ENCODE data around the gene PPP1R16B.

The PPP1R16B gene

DNA sequence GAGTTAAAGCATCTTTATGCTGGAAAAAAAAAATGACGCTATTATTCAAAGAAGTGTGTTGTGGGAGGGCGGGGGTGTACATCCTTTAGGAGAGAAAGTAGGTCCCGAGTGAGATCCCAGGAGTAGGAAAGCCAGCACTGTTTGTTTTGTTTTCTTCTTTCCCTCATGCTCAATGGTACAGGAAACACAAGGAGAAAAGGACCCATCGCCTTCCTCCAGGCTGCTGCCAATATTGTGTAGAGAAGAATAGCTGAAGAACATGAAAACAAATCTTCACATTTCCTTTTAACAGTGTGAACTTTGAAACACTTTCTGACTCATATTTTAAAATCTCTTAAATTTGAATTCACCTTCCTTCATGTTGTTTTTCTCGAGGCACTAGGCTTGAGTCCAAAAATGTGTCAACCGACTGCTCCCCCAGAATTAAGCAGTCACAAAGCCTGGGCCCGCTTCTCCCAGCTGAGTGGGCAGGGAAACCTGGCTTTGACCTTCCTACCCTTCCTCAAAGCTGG is 22.3 kb downstream of the PPP1R16B start:
- DNase-seq (ENCODE audit: low read depth): no peak

DNA sequence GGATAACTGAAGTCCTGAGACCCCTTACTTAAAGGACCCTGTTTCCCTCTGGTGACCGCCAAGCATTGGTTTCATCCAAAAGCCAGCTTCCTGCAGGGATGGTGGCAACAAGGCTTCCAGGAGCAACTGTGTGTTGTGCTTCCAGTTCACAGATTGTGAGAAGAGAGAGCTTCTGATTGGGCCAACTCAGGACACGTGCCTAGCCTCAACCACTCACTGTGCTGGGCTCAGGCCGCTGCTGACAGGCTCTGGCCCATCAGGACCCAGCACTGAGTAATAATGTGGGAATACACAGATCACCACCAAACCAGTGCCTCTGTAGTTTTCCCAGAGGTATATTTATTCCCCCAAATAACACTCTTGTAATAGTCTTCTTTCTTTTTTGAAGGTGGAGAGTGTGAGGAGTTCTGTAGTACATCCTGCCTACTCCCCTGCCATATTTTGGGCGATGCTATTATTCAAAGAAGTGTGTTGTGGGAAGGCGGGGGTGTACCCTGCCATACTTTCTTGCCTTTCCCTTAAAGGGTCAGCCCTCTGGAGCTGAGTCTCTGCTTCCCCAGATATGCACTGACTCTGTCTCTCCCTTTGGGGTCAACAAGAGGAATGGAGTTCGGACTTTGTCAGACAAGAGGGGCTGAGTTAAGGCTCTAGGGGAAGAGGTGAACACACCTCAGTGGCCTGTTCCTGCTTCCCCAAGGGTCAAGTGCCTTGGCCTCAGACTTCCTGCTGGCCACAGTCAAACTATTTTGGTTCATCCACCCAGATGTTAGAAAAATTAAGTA is 23.2 kb downstream of the PPP1R16B start:
- DNase-seq (ENCODE audit: low read depth): no peak

DNA sequence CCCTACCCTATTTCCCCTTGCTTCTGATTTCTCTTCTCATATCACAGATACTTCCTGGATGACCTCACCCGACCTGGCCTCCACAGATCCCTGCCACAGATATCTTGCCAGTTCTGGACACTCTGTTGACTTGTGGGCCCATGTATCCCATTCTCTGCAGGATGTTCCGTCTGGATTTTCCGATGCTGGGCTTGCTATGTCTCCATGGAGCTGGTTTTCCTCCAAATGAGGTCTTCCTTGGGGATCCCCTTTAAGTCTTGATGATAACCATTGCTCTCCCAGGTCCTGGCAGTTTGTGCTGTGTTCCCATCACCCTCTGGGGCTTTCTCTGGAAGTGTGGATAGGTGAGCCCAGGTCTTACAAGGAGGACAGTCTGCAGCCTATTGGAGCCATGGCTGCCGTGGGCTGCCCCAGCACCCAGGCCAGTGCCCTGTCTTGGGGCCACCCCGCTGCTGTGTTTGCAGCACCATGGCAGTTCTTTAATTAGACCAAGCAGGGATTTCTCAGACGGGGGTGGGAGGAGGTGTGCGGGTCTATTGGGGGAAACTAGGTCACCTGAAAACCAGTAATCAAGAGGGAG is 23.9 kb downstream of the PPP1R16B start:
- DNase-seq (ENCODE audit: low read depth): no peak

DNA sequence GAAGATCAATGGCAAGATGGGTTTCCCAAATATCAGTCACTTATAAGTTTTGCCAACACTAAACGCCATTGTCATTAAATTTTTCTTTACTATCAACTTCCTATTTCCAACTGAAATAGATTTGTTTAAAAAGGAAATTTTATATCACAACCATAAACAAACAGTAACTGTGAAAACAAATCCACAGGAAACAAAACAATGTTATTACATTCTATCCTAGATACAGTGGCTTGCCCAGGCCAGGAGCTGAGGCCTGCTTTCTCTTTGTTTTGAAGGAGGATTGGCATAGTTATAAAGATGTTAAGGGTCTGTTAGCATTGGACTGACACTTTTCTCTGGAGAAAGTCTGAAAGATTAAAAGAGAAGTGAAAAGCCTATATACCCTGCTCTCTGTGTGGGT is 24.9 kb downstream of the PPP1R16B start:
- no peak for DNase-seq (ENCODE audit: low read depth)

DNA sequence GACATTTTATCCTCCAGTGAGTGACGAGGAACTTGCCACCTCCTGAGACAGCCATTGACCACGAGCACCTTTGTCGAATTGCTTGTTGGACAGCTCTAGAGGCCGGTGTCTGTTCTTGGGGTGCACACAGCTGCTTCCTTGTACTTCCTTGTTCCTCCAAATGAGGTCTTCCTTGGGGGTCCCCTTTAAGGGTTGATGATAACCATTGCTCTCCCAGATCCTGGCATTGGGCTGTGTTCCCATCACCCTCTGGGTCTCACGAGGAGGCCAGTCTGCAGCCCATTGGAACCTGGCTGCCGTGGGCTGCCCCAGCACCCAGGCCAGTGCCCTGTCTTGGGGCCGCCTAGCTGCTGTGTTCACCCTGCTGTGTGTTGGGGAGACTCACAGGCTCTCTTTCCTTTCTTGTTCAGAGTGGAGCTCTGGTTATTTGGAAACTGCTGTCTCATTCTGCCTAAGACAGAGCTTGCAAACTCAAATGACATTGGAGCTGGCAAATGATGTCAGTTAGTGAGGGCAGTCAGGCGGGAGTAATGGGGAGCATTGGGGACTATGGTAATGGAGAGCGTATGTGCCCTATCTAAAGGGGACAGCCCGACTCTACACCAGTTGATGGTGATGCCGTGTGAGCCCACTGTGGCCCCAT is 25.7 kb downstream of the PPP1R16B start:
- no peak for DNase-seq (ENCODE audit: low read depth)

- no peak for DNase-seq (ENCODE audit: low read depth)
These were observed 26.6 kb downstream of the PPP1R16B start for GRCh38 chr20:38831995-38832620.

DNA sequence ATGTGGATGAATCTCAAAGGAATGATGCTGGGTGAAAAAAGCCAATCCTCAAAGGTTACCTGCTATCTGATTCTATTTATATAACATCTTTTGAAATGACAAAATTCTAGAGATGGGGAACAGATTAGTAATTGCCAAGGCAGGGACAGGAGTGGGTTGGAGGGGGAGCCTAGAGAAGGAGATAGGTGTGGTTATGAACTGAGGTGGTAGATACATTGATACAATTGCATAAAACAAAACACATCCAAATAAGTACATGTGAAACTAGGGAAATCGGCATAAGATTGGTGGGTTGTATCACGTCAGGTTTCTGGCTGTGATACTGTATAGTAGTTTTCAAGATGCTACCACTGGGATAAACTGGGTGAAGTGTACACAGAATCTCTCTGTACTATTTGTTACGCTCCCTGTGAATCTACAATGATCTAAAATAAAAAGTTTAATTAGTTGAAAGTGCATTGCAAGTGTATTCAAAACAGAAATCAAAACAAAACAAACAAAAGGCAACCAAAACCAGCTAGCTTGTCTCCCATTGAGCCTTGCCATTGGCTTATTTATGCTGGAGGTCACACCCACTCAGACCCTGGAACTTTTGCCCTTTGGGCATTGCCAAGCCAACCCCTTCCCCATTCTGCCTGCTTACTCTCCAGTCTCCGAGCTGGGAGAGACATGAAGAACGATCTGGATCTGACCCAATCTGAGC is 27.8 kb downstream of the PPP1R16B start:
- DNase-seq (ENCODE audit: low read depth): no peak

GRCh38 chr20:38833857-38834164 is 28.3 kb downstream of the PPP1R16B start:
- DNase-seq (ENCODE audit: low read depth): peak; percentile 46

- DNase-seq (ENCODE audit: low read depth): no peak
These were observed 29.4 kb downstream of the PPP1R16B start for GRCh38 chr20:38834868-38835267.

- DNase-seq (ENCODE audit: low read depth): no peak
These were observed 30.3 kb downstream of the PPP1R16B start for GRCh38 chr20:38835792-38836191.

DNA sequence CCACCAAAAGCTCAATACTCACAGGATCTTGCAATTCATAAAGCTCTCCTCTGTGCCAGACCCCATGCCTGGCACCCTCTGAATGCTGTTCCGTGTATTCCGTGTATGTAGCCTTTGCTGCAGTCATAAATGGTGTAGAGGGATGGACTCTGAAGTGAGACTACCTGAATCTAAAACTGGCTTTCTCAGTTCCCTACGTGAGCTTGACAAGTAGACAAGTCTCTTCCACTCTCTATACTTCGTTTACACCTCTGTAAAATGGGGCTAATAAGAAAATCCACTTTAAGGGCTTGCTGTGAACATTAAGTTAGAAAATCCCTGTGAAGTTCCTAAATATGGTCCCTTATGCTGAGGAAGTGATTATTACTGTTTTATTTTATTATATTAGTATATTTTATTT is 31.5 kb downstream of the PPP1R16B start:
- DNase-seq (ENCODE audit: low read depth): no peak

- DNase-seq (ENCODE audit: low read depth): no peak
These were observed 32.8 kb downstream of the PPP1R16B start for GRCh38 chr20:38838326-38838725.

DNA sequence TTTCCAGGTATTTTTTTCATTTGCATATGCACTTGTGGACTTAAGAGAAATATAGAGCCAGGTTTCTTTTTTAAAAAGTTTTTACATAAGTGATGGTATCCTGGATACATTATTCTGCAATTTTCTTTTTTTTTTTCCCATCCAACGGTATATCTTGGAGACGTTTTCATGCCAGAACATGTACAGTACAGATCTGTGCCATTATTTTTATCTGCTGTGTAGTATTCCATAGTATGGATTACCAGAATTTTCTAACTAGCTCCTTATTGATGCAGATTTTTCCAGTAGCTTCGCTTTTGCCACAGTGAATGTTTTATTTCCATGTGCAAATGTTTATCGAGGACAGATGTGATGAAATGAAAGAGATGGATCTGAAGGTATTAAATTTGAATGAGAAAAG is 34.1 kb downstream of the PPP1R16B start:
- no peak for DNase-seq (ENCODE audit: low read depth)

GRCh38 chr20:38840053-38840893 is 34.8 kb downstream of the PPP1R16B start:
- DNase-seq (ENCODE audit: low read depth): peak; percentile 44

- DNase-seq (ENCODE audit: low read depth): no peak
These were observed 35.5 kb downstream of the PPP1R16B start for GRCh38 chr20:38840894-38841470.

DNA sequence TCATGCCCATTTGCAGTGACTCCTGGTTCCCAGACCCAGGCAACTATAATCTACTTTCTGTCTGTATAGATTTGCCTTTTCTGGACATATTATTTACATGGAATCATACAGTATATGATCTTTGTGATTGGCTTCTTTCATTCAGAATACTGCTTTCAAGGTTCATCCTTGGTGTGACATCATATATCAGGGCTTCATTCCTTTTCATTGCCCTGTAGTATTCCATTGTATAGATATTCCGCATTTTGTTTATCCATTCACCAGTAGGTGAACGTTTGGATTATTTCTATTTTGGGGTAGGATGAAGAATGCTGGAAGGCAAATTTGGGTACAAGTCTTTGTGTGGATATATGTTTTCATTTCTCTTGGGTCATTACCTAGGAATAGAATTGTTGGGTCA is 36.1 kb downstream of the PPP1R16B start:
- DNase-seq (ENCODE audit: low read depth): no peak

- no peak for DNase-seq (ENCODE audit: low read depth)
These were observed 36.5 kb downstream of the PPP1R16B start for GRCh38 chr20:38842026-38842425.

GRCh38 chr20:38842558-38842981 is 37.1 kb downstream of the PPP1R16B start:
- DNase-seq (ENCODE audit: low read depth): peak; percentile 21

DNA sequence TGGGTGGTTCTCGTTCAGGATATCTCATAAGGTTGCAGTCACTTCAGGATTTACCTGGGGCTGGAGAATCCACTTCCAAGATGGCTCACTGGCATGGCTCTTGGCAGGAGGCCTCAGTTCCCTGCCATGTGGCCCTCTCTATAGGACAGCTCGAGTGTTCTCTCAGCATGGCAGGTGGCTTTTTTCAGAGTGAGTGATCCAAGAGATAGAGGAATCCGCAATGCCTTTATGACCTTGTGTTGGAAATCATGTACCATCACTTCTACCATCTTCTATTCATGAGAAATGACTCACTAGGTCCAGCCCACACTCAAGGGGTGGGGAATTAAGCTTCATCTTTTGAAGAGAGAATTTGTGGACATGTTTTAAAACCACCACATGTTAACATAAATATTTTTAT is 37.8 kb downstream of the PPP1R16B start:
- DNase-seq (ENCODE audit: low read depth): no peak

- DNase-seq (ENCODE audit: low read depth): no peak
These were observed 39.5 kb downstream of the PPP1R16B start for GRCh38 chr20:38844963-38845362.

DNA sequence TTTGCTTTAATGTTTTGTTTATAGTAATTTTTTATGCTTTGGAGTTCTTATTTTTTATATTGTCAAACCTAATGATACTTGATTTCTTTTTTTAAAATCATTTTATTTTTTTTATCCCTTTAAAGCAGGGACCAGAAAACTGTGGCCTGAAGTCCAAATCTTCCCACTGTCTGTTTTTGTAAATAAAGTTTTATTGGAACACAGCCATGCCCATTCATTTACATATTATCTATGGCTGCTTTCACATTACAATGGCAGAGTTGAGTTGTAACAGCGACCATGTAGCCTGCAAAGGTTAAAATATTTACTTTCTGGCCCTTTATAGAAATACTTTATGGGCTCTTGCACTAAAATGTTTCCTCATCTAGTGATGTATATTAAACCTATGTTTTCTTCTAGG is 42.3 kb downstream of the PPP1R16B start:
- DNase-seq (ENCODE audit: low read depth): no peak
